ENCODE measurements around the gene SLC12A8.

GRCh38 chr3:125154110-125154509 is 58.4 kb downstream of the SLC12A8 start:
- TF ChIP-seq CTCF (IDR thresholded peaks at IDR 0.05) (no peak), POLR2AphosphoS5 (IDR thresholded peaks at IDR 0.05) (no peak), POLR2A (IDR thresholded peaks at IDR 0.05) (no peak)
